ENCODE results near the gene USP24.

- no peak for TF ChIP-seq FOXJ3 (CRISPR knock-in tag; IDR thresholded peaks at IDR 0.05; ENCODE audit: borderline replicate concordance)
- no peak for TF ChIP-seq FOXP1 (CRISPR knock-in tag; IDR thresholded peaks at IDR 0.05; ENCODE audit: borderline replicate concordance)
- no peak for TF ChIP-seq CTCF (IDR thresholded peaks at IDR 0.05)
These were observed 25.1 kb downstream of the USP24 start for GRCh38 chr1:55190109-55190508.
